ENCODE data around the gene ASTN2.

GRCh38 chr9:116939161-116939560 is 475.7 kb downstream of the ASTN2 start:
- TF ChIP-seq JUND (IDR thresholded peaks at IDR 0.05; ENCODE audit: low read depth, low read length) (no peak), CTCF (IDR thresholded peaks at IDR 0.05 in 2 of 3, conservative IDR thresholded peaks at IDR 0.05 in 1 of 3; ENCODE audit: control insufficient read depth in 2 of 3, extremely low read depth in 1 of 3, insufficient read depth in 1 of 3, low read depth in 3 of 3, low read length in 3 of 3) (no peak), ZBTB33 (IDR thresholded peaks at IDR 0.05) (no peak), KDM1A (IDR thresholded peaks at IDR 0.05; ENCODE audit: borderline replicate concordance) (no peak), SP1 (IDR thresholded peaks at IDR 0.05; ENCODE audit: low read depth, low read length) (no peak), POLR2A (IDR thresholded peaks at IDR 0.05; ENCODE audit: low read depth, low read length) (no peak), NBN (IDR thresholded peaks at IDR 0.05) (no peak), SIN3A (IDR thresholded peaks at IDR 0.05; ENCODE audit: low read depth, low read length) (no peak), BCL11A (IDR thresholded peaks at IDR 0.05; ENCODE audit: low read depth, low read length) (no peak)
